K562 (cell line): ENCODE data around the gene CEMIP.

ENCODE experiments used
- KLF6 ChIP-seq: fragments of 250-450 bp; sonication (Bioruptor Pico); IDR thresholded peaks from 2 replicates; pipeline ENCODE4 v1.4.0; 2020; ENCODE audit warnings: mild to moderate bottlenecking, moderate library complexity, borderline replicate concordance
- NCOA1 ChIP-seq: fragments of 450-650 bp; IDR thresholded peaks from 2 replicates; pipeline ENCODE4 v1.6.1; 2016; ENCODE audit warnings: low read depth
- PHF21A ChIP-seq: fragments of 450-650 bp; IDR thresholded peaks from 2 replicates; pipeline ENCODE4 v1.6.1; 2017; ENCODE audit warnings: low read depth, borderline replicate concordance
- POLR2A ChIP-seq: fragments of 450-650 bp; conservative IDR thresholded peaks from 2 replicates; pipeline ENCODE4 v1.6.1; 2016
- ZFP36 ChIP-seq: fragments of 150-350 bp; IDR thresholded peaks from 2 replicates; pipeline ENCODE4 v1.6.1; 2018; ENCODE audit warnings: low read length, low read depth; ENCODE audit not compliant: partially characterized antibody

DNA sequence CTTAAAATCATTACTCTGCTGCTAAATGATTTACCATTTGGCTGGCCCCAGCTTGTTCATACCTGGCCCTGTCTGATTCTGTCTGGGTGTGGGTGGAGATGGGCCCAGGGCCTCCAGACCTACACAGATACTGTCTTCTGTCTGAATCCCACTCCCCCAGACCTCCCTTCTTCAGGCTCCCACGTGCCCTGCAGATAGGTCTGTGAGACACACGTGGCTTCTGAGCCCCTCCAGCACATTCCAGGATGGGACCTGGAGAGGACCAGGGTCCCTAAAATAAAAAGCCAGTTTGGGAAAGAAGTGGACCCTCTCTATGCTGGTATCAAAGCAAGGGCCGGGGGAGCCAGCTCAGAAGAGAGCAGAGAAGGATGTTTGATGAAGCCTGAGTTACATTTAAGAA, 14.6 kb upstream of the CEMIP start:
- TF ChIP-seq PHF21A (no peak), NCOA1 (no peak), KLF6 (CRISPR knock-in tag) (no peak), POLR2A (no peak), ZFP36 (no peak)
